GM19238 (cell line): Measurements from ENCODE around the gene SLX4IP.

Source experiments
- DNase-seq: peaks from one replicate; pipeline ENCODE4 v3.0.0; 2011; ENCODE audit warnings: low spot score; ENCODE audit not compliant: insufficient read length

Gene SLX4IP

DNA sequence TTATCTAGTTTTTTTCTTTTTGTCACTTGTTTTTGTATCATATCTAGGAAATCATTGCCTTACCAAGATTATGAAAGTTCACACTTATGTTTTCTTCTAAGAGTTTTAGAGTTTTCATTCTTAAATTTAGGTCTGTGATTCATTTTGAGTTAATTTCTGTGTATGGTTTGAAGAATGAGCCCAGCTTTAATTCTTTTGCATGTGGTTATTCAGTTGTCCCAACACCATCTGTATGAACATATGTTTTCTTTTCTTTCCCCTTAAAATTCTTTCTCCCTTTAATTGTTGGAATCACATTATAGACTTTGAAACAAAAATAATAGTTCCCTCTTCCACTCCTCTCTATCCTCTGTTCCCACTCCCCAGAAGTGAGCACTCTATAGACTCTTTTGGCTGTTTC, 85.4 kb downstream of the SLX4IP start:
- no peak for DNase-seq

DNA sequence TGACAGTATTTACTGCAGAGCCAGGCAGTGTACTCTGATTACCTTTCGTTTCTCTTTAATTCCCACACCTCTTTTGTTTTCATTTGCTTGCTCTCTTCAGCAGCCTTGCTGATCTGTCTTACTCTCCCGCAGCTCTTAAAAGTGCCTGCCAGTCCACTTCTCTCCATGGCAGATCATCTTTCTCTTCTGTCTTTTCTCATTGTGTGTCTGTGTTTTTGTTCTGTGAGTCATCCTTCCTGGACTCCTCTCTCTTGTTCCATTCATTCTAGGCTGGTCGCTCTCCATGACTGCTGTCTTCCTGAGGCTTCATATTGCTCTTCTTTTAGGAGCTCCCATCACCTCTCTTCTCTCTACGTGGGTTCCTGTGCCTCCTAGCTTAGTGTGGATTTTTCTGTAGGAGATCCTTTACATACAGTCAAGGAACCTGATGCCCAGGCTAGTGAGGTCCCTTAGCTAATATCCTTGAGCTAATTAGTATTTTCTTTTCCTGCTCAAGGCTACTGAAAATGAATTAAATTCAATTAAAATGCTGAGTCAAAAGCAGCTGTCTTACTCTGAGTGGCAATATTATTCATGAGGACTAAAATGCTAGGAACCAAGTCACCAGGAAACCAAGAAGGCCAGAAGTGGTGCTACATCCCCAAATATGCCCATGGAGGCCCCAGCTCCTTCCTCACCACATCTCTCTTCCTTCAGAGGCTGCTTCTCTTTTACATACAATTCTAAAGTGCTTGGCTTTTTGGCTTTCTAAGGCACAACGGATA, 86.1 kb downstream of the SLX4IP start:
- no peak for DNase-seq

DNA sequence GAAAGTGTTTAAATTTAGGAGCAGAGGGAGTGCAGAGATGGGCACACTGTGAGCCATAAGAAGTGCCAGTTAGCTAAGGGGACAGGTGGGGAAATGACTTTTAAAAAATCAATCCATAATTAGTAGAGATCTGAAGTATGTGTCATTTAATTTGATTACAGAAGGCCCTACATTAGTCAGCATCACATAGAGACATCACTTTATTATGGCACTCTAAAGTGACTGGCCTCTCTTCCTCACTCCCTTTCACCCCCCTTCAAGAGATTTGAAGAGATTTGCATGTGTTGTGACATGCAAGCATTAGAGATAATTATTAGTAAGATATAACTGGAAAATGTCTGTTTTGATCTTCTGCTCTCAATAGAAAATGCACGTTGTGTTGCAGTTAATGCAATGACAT, 86.7 kb downstream of the SLX4IP start:
- no peak for DNase-seq

DNA sequence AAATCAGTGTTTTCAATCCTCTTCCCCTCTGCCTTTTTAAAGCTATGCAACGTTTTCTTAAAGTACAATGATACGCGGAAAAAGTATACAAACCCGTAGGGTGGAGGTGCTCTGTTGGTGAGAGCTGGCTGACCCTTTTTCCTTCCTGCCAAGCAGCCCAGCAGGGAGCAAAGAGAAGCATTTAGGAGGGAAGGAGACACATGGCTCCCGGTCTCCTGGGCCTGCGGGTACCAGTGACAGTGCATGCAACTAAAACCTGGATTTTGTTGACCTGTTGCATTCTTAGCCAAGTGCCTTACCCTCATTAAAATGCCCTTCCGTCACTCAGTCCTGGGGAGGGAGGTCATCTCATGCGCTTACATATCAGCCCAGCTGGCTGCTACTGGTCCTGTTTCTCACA, 87.2 kb downstream of the SLX4IP start:
- DNase-seq = no peak

DNA sequence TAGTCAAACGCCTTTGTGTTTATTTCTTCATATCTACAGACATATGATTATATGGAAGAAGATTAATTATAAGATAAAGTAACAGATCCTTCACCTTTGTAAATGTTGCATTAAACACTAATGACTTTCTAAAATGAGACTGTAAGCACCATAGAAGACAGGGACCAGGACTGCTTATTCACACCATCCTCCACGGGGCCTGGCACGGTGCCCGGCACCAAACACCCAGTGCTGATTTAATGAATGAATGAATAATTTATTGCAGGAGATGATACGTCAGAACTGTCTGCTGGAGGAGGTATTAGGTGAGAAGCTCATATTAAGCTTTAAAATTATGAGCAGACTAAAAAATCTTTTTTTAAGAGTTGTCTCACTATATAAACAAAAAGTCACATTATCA, 88.3 kb downstream of the SLX4IP start:
- no peak for DNase-seq

DNA sequence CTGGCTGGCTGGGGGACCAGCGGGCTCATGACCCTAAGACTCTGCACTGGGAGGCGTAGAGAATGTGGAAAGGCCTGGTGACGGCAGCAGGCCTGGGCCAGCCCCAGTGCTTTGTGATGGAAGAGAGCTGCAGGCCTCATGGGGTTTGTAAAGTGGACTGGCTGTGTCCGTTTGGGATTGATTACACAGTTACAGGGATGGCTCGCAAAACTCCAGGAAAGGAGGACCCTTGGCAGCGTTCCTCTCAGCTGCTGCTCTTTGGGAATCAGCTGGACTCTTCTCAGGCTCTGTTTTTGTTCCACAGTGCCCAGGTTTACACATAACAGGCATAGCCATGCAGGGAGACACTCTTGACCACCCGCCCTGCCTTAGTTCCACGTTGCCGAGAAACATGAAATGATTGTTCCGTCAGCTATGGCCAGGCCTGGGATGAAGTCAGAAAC, 89.0 kb downstream of the SLX4IP start:
- DNase-seq = no peak

DNA sequence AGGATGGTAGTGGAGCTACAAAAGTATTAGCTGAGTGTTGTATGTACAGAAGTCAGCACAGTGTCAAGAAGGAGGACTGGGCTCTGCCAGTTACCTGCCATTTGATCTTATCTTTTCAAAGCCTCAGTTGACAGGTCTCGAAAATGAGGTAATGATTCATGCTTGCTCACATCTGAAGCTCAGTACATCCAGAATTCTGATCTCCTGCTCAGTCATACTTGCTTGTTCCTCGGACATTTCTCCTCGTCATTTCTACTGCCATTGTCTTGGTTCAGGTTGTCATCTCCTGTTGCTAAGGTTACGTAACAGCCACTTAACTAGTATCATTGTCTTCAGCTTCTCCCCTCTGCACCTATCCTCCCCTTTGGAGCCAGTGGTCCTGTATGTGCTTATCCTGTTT, 89.5 kb downstream of the SLX4IP start:
- no peak for DNase-seq

DNA sequence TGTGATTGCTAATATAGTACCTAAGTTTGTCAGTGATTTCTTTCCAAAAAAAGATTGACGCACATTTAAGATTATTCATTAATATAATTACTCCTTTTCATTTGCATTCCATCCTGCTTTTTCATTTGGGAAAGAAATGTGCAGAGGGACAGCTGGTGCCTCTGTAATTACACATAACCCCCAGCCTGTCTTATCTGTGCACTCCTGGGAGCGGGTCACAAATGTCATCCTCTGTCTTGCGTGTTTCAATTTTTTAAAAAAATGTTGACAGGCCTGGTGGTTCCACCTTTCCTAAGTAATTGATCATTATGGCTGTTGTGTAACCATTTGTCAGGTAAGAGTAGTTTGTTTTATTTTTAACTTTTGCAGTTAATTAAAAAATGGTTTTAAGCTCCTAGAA, 92.7 kb downstream of the SLX4IP start:
- no peak for DNase-seq

DNA sequence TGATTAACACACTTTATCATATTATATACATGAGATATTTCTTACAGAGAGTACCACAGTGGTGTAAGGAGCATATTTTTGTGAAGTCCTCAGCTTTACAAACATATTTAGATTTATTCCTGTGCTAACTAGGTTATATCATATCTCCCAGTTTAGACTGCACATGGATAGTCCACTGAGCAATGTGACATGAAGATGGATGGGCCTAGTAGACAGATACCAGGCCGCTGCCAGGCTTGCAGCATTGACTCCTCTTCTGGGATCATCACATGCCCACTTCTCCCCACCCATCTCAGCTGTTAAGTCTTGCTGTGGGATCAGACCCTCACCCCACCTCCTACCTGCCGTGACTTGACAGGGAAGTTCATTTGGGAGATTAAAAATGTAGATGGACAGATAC, 95.8 kb downstream of the SLX4IP start:
- no peak for DNase-seq

DNA sequence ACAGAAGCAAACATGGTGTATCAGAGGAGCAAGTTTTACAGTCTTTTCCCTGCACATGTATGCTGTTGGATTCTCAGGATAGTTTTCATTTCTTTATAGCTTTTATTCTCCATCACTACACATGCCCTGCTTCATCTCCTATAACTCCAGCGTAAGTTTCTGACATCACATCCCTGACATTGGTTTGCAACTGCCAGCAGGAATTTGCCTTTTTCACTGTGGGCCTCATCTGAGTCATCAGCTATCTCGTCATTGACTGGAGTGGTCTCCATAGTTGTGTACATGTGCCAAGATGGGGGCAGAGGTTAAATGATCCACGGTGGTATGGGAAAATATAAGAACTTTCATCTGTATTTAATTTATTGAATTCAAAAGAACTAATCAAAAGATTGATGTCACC, 96.7 kb downstream of the SLX4IP start:
- DNase-seq = no peak

DNA sequence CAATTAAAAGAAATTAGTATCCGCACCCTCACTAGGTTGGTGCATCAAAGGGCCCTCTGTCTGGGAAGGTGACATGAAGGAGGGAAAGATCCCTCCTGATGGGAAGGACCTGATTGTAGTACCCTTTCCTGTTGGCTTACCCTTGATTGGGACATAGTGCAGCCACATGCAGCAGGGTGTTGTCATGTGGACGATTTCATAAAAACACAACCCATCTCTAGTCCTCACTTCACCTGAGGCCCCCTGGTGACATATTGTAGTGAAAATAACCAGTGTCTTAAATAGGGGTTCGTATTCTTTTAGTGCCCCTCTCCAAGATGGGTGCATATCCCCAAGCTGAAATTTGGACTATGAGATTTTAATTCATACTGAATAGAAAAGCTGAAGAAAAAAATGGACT, 97.3 kb downstream of the SLX4IP start:
- DNase-seq = no peak

DNA sequence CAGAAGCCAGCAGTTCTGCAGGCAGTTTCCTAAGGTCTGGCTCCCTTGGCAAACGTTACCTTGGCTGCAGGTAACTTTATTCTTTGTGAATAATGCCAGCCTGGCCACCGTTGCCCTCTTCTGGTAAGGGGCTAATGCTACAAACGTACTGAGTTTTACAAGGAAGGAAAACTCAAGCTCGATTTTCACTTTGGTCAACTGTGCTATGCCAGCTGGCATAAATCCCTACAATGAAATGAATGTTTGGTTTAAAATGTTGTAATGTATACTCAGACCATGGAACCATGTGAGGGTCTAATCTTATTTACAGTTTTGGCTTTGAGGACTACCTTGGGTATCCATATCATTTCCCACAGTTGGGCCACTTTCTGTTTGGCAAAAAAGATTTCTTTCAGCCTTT, 101.4 kb downstream of the SLX4IP start:
- DNase-seq = no peak

DNA sequence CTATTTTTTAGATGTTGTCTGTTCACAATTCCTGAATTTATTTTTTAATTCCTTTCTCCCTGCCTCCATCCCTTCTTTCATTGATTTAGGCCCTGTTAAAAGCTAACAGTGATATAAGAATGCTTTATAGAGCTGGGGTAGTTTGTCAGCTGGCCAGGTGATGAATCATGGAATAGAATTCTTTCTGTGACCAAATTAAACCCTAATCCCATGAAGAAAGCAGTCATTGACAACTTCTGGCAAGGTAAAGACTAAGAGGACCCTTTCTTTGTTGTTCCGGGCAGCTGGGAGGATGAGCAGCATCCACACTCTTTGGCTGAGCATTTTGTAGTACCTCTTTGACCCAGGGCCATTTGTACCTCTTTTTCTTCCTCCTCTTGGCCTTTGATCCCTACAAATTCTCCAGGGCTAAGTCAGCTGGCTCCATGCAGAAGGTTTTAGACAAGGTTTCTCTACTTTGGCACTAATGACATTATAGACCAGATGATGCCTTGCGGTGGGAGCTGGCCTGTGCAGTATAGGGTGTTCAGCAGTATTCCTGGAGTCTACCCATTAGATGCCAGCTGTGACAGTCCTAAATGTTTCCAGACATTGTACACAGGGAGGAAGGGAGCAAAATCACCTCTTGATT, 102.9 kb downstream of the SLX4IP start:
- no peak for DNase-seq

DNA sequence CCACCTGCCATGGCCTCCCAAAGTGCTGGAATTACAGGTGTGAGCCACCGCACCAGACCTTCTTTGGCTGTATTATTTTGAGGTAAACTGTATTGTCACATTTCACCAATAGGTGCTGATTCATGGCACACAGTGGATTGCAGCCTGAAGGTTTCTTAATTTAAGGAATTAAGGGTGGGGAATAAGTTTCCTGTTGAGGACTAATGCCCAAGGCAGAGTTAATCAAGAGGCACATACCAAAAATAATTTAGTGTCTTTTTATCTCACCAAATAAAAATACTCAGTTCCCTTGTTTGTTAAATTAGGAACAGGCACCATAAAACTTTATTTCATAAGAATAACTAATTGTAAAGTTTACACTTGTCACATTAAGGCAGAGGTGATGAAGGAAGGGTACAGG, 103.7 kb downstream of the SLX4IP start:
- DNase-seq = no peak

DNA sequence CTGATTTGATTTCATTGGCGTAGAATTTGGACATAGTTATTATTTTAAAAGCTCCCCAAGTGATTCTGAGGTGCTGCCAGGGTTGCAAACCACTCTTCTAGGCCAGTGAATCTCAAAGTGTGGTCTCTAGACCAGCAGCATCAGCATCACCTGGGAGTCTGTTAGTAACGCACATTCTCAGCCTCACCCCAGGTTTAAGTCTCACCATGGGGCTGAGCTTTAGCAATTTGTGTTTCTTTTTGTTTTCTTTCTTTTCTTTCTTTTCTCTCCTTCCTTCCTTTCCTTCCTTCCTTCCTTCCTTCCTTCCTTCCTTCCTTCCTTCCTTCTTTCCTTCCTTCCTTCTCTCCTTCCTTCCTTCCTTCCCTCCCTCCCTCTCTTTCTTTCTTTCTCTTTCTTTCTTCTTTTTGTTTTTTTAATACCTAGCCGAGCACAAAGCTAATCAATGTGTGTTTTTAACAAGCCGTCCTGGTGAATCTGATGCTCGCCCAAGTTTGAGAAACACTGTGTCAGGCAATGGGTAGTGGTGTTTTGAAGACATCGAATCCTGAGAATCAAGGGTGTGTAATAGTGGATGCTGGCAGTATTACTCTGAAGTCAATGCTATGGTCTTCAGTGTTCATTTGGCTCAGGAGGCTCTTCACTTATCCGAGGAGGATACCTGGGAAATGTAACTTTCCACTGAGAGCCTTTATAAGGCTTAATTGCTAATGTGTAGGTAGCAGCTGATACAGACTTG, 104.9 kb downstream of the SLX4IP start:
- DNase-seq = no peak

DNA sequence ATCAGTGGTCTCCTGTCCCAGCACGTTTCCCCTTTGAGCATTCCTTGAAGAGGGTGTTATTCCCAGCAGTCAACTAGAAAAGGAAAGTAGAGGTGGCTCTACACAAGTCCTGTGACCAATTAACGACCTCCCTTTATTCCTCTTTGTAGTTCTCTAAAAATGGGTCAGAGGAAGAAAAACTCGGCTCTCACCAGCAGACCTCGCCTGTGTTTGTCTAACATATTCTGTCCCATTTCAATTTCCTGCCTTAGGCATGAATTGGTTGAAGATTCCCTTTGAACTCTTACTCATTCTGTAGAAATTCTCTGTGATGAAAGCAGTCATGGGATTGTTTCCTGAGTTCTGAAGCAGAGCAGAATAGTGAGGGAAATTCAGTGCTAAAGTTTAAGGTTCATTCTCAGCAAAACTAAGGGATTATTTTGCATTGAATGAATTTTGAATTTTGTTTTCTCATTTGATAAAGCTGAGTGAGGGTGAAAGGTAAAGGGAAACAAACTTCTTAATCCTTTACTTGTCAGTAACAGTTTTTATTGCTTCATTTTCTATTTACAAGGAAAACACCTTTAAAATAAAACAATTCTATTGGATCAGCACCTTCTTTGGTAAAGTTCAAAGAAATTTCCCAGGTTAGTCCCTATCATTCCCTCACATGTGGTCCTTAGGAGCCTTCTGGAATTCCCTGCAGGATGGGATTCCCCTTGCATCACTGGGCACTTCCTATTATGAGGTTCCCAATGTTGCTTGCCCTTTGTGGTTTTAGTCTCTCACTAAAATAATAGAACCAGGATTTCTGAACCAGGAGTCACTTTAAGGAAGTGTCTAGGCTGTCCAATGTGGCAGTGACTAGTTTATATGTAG, 105.8 kb downstream of the SLX4IP start:
- no peak for DNase-seq

DNA sequence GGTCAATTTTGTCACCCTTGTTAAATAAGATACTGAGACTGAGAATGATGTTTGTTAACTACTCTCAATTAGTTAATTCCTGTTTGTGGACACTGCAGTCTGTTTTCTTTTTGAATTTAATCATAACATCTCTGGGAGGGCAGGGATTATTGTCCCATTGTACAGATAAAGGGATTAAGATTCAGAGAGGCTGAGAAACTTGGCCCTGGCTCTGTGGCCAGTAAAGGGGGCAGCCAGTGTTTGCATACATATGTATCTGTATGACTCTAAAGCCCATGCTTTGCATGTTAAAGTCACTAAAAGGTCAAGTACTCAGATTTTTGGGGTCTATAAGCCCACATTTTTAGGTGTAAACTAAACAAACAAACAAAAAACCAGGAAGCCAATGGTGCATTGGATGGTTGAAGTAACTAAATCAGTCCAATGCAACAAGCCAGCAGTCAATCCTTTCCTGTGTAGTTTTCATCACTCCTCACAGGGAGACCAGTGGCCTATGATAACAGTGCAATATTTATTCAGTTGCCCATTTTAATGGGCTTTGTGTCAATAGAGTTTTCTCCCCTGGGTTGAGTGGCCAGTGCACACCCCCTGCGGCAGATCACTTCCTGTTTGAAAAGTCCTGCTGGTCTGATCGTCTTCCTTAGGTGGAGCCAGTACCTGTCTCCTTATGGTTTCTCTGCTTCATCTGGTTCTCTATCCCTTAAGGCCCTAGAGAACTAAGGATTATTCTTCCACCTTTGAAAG, 106.7 kb downstream of the SLX4IP start:
- no peak for DNase-seq

DNA sequence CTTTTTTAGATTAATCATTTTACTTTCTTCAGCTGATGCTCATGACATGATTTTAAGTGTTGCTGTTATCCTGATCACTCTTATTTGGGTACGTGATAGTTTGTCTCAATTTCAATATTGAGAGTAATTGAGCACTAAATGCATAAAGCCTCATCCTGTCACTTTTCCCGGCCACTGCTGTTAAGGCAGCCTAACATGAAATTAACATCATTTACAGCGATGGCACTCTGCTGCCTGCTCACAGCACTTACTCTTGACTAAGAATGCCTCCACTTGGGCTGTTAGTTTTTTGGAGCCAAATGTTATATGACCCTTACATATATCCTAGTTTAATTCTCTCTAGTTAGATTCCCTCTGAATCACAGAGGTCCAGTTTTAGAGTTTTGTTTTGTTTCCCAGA, 107.3 kb downstream of the SLX4IP start:
- no peak for DNase-seq

DNA sequence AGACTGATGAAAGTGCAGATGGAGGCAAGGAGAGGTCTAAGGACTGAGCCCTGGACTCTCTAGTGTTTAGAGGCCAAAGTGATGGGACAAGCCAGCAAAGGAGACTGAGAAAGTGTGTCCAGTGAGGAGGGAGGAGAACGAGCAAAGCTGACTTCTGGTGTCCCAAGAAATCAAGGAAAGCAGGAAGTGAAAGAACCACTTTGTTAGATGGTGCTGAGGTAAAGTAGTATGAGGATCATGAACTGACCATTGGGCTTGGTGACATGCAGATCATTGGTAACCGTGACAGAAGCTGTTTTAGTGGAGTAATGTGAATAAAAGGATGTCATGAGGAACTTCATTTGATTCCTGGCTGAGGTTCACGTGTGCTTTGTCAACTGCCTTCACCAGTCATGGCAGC, 108.4 kb downstream of the SLX4IP start:
- DNase-seq = no peak

DNA sequence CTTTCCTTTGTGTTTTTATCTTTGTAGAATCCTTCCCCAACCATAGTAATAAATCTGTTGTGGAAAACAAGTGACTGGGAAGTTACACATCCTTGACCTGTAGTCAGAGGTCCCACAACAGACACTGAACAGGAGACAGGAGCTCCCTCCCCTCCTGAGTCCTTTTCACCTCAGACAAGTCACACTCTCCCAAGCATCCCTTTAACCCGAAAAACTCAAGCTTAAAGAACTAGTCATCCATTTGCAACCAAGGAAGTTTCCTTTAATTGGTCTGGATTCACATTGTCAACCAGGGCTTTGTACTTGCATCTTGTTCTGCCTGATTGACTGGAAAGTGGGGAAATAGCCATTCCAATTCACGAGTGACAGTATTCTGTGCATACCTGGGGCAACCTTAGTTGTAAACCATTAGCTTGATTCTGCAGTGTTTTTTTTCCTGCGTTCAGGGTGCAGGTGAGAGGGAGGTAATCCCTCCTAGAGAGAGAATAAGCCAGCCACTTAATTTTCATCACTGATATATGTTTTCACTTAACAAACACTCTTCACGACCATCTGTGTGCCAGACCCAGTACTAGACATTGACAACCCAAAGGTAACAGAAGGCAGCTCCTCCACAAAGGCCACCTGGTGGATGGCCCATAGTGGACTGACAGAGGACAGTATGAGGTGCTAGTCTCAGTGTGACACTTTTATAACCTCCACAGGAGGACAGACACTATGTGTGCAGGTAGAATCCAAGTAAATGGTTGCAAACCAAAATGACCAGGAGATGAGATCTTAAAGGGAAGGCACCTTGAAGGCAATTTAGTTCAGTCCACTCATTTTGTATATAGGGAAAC, 112.4 kb downstream of the SLX4IP start:
- DNase-seq = no peak
